Peyer's patch (tissue), 4 donors: ENCODE results near the gene PIP5K1C.

Experiments
- POLR2A ChIP-seq, 2 donors: fragments of 450-650 bp; IDR thresholded peaks; one replicate each; pipeline ENCODE4 v1.5.1; 2017; ENCODE audit warnings: antibody characterized with exemption in 2 of 2, mild to moderate bottlenecking in 2 of 2, moderate library complexity in 2 of 2
- TF ChIP-seq, protein P1 (sequence below), 6 experiments: fragments of 450-650 bp in 4 of 6; fragments of 200-600 bp in 2 of 6; sonication (generic) in 1 of 6; IDR thresholded peaks; one replicate each; pipeline ENCODE4 v1.5.1; 2017 to 2019; ENCODE audit warnings: antibody characterized with exemption in 6 of 6, mild to moderate bottlenecking in 3 of 6, moderate library complexity in 1 of 6

DNA sequence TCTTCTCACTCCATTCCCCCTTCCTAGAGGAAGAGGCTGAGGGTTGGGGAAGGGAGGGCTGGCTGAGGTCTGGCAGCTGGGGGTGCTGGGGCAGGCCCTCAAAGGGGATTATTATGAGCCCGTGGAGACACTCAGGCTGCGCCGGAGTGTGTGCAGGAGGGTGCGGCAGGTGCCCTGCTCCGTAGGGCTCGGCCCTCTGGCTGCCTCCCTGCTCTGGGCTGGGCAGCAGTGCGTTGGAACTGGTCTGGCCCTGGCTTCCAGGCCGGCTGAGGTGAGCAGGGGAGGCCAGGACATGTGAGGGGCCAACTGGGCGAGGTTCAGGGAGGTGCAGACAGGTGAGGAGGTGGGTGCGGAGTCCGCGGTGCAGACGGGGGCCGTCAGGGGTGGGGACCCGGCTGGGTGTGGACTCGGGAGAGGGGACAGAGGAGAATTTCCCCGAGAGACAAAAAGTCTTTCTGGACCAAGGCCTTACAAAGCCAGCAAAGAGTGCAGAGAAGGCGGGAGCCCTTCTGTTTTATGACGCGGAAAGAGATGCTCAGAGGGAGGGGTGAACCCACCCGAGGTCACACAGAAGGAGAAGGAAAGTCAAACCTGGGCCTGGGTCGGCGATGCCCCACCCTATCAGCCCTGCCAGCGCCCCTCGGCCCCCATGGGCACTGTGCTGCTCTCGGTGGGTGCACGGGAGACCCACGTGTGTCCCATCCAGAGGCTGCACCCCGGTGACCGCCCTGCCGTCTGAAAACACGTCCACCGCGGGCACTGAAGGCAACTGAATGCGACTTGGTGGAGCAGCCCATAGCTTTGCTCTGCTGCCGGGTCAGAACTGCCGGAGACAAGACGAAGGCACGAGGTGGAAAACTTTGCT, 31.0 kb downstream of the PIP5K1C start:
- TF ChIP-seq, protein P1, sequence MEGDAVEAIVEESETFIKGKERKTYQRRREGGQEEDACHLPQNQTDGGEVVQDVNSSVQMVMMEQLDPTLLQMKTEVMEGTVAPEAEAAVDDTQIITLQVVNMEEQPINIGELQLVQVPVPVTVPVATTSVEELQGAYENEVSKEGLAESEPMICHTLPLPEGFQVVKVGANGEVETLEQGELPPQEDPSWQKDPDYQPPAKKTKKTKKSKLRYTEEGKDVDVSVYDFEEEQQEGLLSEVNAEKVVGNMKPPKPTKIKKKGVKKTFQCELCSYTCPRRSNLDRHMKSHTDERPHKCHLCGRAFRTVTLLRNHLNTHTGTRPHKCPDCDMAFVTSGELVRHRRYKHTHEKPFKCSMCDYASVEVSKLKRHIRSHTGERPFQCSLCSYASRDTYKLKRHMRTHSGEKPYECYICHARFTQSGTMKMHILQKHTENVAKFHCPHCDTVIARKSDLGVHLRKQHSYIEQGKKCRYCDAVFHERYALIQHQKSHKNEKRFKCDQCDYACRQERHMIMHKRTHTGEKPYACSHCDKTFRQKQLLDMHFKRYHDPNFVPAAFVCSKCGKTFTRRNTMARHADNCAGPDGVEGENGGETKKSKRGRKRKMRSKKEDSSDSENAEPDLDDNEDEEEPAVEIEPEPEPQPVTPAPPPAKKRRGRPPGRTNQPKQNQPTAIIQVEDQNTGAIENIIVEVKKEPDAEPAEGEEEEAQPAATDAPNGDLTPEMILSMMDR (IDR thresholded peaks at IDR 0.05), result no peak
- no peak for TF ChIP-seq POLR2A (IDR thresholded peaks at IDR 0.05)
